GM20000 (cell line): Measurements from ENCODE around the gene SEC14L5.
"Not testable (repeated sequence)": the region's sequence is repeated elsewhere in the genome, so short reads cannot be mapped to it uniquely, and the experiment has no call there.

ENCODE experiments used
- DNase-seq: peaks from one replicate; pipeline ENCODE4 v3.0.0; 2012; ENCODE audit warnings: low spot score
- TF ChIP-seq, protein P1 (sequence below): IDR thresholded peaks from 2 replicates; pipeline ENCODE4 v1.5.1; 2012; ENCODE audit warnings: mild to moderate bottlenecking, control low read depth; ENCODE audit errors: extremely low read depth, missing control alignments

The SEC14L5 gene

DNA sequence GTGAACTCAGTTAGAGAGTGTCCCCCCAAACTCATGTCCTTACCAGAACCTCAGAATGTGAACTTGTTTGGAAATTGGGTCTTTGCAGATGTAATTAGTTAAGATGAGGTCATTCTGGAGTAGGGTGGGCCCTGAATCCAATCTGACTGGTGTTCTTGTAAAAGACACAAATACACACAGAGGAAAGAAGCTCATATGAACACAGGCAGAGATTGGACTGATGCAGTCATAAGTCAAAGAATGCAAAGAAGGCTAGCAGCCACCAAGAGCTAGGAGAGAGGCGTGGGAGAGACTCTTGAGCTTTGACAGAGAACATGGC is 77.7 kb downstream of the SEC14L5 start:
- DNase-seq, result no peak
- TF ChIP-seq, protein P1, sequence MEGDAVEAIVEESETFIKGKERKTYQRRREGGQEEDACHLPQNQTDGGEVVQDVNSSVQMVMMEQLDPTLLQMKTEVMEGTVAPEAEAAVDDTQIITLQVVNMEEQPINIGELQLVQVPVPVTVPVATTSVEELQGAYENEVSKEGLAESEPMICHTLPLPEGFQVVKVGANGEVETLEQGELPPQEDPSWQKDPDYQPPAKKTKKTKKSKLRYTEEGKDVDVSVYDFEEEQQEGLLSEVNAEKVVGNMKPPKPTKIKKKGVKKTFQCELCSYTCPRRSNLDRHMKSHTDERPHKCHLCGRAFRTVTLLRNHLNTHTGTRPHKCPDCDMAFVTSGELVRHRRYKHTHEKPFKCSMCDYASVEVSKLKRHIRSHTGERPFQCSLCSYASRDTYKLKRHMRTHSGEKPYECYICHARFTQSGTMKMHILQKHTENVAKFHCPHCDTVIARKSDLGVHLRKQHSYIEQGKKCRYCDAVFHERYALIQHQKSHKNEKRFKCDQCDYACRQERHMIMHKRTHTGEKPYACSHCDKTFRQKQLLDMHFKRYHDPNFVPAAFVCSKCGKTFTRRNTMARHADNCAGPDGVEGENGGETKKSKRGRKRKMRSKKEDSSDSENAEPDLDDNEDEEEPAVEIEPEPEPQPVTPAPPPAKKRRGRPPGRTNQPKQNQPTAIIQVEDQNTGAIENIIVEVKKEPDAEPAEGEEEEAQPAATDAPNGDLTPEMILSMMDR, result no peak

DNA sequence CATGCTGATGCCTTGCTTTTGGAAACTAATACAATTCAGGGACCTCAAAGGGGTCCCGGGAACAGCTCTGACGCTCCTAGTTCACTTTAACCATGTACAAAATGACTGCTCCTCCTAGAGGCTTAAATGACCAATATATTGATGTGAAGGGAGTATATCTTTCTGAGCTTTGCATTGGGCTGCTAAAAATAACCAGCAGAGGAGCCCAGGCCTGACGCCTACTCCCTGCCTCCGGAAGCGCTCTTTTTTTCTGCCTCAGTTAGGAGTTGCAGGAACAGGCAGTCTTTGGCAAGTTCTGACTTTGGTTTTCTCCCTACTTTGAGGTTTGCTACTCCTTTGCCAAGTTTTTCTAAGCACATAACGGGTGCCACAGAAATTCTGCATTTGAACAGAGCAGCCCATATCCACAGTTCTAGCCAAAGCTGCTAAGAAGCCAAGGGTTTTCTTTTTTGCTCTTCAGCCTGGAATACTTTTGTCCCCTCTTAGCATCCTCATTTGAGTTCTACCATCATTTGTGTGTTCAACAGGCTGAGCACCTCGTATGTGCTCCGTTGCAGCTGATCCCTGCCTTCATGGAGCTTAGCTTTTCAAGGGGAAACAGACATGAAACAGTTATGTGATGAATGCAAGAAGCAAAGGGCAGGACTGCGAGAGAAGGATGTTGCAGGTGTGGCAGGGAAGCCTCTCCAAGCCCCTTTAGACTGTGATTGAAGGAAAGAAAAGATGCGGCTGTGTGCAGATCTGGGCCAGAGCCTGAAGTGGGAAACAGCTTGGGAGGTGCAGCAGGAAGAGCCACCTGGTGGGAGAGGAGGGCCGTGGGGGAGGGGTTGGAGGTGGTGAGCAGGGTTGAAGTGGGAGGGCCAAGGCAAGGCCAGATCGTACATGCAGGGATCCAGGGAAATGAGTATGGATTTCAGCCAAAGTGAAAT is 78.4 kb downstream of the SEC14L5 start:
- TF ChIP-seq, protein P1, result no peak
- DNase-seq, result no peak

DNA sequence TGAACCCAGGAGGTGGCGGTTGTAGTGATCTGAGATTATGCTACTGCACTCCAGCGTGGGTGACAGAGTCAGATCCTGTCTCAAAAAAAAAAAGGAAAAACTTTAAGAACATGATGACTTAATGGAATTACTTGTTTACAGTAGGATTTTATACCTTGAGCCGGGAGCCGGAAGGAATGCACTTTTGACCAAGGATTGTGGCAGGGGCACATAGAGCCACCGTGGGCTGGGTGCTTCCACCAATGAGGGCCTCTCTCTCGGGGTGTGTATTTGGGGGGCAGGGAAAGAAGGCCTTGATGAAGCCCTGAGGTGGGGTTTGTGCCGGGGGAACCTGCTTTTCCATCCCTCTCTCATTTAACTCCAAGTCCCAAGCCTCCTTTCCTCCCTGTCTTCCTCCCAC is 82.3 kb downstream of the SEC14L5 start:
- TF ChIP-seq, protein P1, result no peak
- DNase-seq, result no peak

DNA sequence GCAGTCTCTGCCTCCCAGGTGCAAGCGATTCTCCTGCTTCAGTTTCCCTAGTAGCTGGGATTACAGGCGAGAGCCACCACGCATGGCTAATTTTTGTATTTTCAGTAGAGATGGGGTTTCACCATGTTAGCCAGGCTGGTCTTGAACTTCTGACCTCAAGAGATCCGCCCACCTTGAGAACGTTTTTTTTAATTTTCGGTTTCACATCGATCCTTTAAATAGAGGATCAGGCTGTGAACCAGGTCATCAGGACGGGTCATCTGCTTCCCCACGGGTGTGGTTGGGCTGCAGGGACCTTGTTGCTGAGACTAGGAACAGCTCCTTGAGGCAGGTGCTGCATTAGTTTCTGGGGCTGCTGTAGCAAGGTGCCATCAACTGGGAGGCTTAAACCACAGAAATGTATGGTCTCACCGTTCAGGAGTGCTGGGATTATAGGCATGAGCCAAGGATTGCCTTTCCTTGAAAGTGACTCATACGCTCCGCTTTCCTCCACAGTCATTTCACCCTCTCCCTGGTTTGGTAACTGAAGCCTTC is 83.5 kb downstream of the SEC14L5 start:
- DNase-seq, result peak; percentile 67
- TF ChIP-seq, protein P1, result no peak

DNA sequence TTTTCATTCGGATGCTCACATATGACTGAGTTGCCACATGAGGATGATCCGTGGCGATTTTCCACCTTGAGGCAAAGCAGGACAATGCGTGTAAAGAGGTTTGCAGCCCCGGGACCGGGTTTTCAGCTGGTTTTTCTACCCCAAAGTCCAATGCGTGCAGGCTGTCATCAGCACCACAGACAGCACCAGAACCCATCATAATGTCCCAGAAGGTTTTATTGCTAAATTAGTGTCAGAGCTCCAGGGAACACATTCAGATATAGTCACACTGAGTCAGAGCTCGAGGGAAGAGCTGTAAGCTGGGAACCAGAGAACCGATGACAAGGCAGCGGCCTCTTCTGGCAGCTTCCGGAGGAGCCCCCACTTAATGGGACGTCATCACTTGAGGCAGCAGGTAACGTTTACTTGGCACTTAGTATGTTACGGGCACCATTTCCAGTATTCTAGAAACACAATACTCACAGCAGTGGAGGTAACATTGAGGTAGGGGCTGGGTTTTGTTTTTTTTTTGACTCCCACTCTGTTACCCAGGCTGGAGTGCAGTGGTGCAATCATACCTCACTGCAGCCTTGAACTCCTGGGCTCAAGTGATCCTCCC is 84.5 kb downstream of the SEC14L5 start:
- TF ChIP-seq, protein P1, result no peak
- DNase-seq, result no peak

DNA sequence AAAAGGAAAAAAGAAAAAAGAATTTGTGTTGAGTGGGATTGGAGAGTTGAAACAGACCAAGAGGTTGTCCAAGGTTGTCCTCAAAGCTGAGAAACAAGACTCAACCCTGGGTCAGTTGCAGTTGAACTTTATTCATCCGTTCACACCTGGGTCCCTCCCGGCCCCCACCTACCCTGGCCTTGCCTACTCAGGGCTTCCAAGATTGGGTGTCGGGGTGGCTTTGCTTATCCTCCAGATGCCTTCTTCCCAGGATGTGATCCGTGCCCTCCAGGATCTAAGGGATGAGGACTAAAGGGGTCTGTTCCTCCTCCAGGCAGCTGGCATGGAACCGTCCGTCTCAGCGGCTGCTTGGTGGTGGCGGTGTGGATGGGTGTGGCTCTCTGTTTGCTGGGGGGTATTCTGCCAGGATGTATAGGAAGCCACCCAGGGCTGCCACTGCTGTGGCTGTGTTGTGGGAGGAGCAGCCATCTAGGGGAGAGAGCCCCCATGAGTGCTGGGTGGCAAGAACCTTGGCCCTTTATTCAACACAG is 85.9 kb downstream of the SEC14L5 start:
- DNase-seq, result no peak
- TF ChIP-seq, protein P1, result no peak

DNA sequence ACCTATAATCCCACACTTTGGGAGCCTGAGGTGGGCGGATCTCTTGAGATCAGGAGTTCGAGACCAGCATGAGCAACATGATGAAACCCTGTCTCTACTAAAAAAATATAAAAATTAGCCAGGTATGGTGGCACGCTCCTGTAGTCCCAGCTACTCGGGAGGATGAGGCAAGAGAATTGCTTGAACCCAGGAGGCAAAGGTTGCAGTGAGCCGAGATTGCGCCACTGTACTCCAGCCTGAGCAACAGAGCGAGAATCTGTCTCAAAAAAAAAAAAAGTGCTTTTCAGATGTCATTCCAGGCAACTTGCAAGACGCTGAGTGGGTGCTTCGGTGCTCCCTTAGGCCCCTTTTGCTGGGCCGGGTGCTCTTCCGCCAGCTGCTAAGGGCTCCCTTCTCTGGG is 86.5 kb downstream of the SEC14L5 start:
- DNase-seq, result not testable (repeated sequence)
